ENCODE results near the gene CARD11.

DNA sequence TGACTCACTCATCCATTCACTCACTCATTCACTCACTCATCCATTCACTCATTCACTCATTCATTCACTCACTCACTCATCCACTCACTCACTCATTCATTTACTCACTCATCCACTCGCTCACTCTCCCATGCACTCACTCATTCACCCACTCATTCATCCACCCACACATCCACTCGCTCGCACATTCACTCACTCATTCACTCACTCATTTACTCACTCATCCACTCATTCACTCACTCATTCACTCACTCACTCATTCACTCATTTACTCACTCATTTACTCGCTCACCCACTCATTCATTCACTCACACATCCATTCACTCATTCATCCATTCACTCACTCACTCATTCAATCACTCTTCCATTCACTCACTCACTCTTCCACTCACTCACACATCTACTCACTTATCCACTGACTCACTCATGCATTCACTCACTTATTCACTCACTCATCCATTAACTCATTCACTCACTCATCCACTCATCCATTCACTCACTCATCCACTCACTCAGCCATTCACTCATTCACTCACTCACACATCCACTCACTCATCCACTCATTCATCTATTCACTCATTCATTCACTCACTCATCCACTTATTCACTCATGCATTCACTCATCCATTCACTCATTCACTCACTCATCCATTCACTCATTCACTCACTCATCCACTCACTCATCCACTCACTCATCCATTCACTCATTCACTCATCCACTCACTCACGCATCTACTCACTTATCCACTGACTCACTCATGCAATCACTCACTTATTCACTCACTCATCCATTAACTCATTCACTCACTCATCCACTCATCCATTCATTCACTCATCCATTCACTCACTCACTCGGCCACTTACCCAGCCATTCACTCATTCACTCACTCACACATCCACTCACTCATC, 74.0 kb downstream of the CARD11 start:
- TF ChIP-seq CTCF (IDR thresholded peaks at IDR 0.05) (no peak), EZH2 (IDR thresholded peaks at IDR 0.05; ENCODE audit: borderline replicate concordance, insufficient read depth, low read depth, low read length, poor library complexity, severe bottlenecking) (no peak)
